Lung (tissue), 12 donors: ENCODE results near the gene BDKRB2. TPM values are rescaled to one million over a fixed set of nuclear protein-coding genes. Genes with fewer than 3 reads are reported as not detected.

Experiments
- ATAC-seq: fragments of 200-7000 bp; cut with Tn5 transposase; one replicate; pipeline ENCODE4 v1.9.1; 2020; ENCODE audit warnings: moderate number of reproducible peaks; ENCODE audit not compliant: insufficient read depth, low FRiP score
- DNase-seq, 3 donors: peaks; one replicate each; pipeline ENCODE4 v3.0.0-alpha.2; 2013 to 2017
- H3K27ac ChIP-seq, 2 donors: one replicate each; pipeline ENCODE4 v1.5.1; 2013; ENCODE audit warnings: mild to moderate bottlenecking in 2 of 2, moderate library complexity in 2 of 2, control low read depth in 1 of 2, inconsistent platforms in 1 of 2, low read depth in 1 of 2, low read length in 1 of 2
- H3K27me3 ChIP-seq, 3 donors: one replicate each; pipeline ENCODE4 v1.5.1; 2013; ENCODE audit warnings: low read length in 2 of 3; ENCODE audit not compliant: control insufficient read depth in 3 of 3, insufficient read depth in 3 of 3
- H3K36me3 ChIP-seq, 4 donors: one replicate each; pipeline ENCODE4 v1.5.1; 2013; ENCODE audit warnings: low read length in 4 of 4, mild to moderate bottlenecking in 1 of 4, moderate library complexity in 1 of 4; ENCODE audit not compliant: control insufficient read depth in 4 of 4, insufficient read depth in 4 of 4
- H3K4me1 ChIP-seq, 5 donors: one replicate each; pipeline ENCODE4 v1.5.1; 2013; ENCODE audit warnings: low read length in 5 of 5, mild to moderate bottlenecking in 2 of 5, moderate library complexity in 1 of 5; ENCODE audit not compliant: control insufficient read depth in 5 of 5, insufficient read depth in 5 of 5
- H3K4me3 ChIP-seq: one replicate; pipeline ENCODE4 v1.5.1; 2013; ENCODE audit warnings: mild to moderate bottlenecking, control low read depth, moderate library complexity
- H3K9ac ChIP-seq, 2 donors: one replicate each; pipeline ENCODE4 v1.5.1; 2013; ENCODE audit warnings: low read length in 2 of 2, control low read depth in 1 of 2; ENCODE audit not compliant: insufficient read depth in 1 of 2
- H3K9me3 ChIP-seq, 4 donors: one replicate each; pipeline ENCODE4 v1.5.1; 2013; ENCODE audit warnings: low read length in 3 of 4, mild to moderate bottlenecking in 1 of 4, moderate library complexity in 1 of 4; ENCODE audit not compliant: control insufficient read depth in 4 of 4, insufficient read depth in 3 of 4
- CTCF ChIP-seq: IDR thresholded peaks from 2 replicates; pipeline ENCODE4 v1.5.1; 2012; ENCODE audit warnings: mild to moderate bottlenecking; ENCODE audit errors: control extremely low read depth, extremely low read depth
- WGBS, 2 donors: extraction: QIAGEN DNeasy Blood & Tissue Kit; methylation state at CpG; one replicate each; pipeline ENCODE4 v1.1.7; 2013; 5-methylcytosine and 5-hydroxymethylcytosine counted together
- polyA plus RNA-seq, 2 donors: library from polyadenylated mRNA; stranded (reverse); fragments of 200-250 nt; gene quantifications; one replicate each; pipeline ENCODE4 v1.2.1, GENCODE V29; 2013
- total RNA-seq, 2 donors: library from RNA; depleted of rRNA in 1 of 2; stranded (reverse); fragments of >200 nt in 1 of 2; gene quantifications; one replicate each; pipeline ENCODE4 v1.2.1, GENCODE V29; 2014 to 2021
- donor health status: control.
- donor health status: control.
- donor health status: Bipolar disorder and iron deficiency.
- donor health status: healthy.
- donor health status: DM: yes; HTN: yes; CAD: no.

The BDKRB2 gene
- total and polyA plus RNA-seq, 4 donors, result 0.77 to 5.8 (median 2.4) TPM

DNA sequence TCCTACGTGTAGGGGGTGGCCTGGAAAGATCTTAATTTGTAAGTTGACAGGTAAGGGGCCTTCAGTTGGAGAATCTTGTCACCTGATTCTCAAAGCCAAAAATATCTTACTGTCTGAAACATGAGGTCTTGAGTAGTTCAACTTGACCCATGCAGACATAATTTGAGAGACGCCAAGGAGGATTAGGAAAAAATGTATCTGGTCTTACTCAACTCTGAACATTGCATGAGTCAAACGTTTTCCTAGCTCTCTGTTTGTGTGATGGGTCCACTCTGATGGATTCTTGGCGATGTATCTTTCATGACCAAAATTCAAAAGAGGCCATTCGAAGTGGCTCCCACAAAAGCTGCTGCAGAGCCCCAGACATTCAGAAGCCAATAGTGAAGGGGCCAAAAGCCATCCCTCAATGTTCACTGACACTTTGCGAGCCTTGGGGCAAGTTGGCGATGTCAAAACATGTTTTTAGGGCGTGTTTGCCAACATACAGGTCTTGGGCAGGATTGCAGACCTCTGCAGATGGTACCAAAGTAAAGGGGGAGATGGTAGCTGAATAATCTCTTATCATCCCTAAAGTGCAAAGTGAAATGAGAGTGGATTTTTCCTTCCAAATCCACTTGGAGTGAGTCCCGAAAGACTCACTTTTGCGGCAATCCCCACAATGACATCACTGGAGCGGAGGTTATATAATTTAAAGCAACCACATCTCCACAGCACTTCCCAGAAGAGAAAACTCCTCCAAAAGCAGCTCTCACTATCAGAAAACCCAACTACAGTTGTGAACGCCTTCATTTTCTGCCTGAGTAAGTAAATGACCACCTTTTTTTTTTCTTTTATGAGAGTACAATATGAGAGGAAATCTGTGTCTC is 51.1 kb downstream of the BDKRB2 start, which contains the start of gene BDKRB1:
BDKRB1 (plus strand) TSS at position 710 of the 866 bp plus-strand sequence. CDS start 7,473 bp downstream, outside the sequence.
- peak within 1 kb of the TSS in 1 of 2 donors; percentile 37 for H3K27ac ChIP-seq
- peak; percentile 50 for ATAC-seq
- DNase-seq, result peak in 1 of 3 donors; percentile 54

GRCh38 chr14:96256407-96256806 is 51.8 kb downstream of the BDKRB2 start:
- H3K9ac ChIP-seq, result no peak overlapping the region
- 84 to 87% methylated on average over 4 of the region's 4 CpGs for WGBS, 2 donors
- ATAC-seq (no peak), DNase-seq (no peak)
- H3K4me3 ChIP-seq, result no peak overlapping the region
- no peaks in the 10 kb centered on the region for H3K36me3 ChIP-seq
- H3K4me1 ChIP-seq, result peaks cover 0 to 33% (median 2%) of the 10 kb centered on the region in 5 donors
- peaks cover 0 to 6% (median under 1%) of the 10 kb centered on the region in 4 donors for H3K9me3 ChIP-seq
- H3K27me3 ChIP-seq, result no peaks in the 10 kb centered on the region
- no peak overlapping the region for H3K27ac ChIP-seq
- no peak for TF ChIP-seq CTCF

More for the DNA sequence above, 51.1 kb downstream of the BDKRB2 start, which contains the start of gene BDKRB1:
- Histone ChIP-seq H3K9me3 (peaks cover 0 to 6% (median under 1%) of the 10 kb centered on the region in 4 donors), H3K4me3 (no peak within 1 kb of the TSS), H3K27me3 (no peaks in the 10 kb centered on the region), H3K4me1 (peaks cover 0 to 26% (median 2%) of the 10 kb centered on the region in 5 donors), H3K9ac (no peak within 1 kb of the TSS), H3K36me3 (no peaks in the 10 kb centered on the region)
- no peak for TF ChIP-seq CTCF
- 74 to 83% methylated on average over 12 of the region's 12 CpGs for WGBS, 2 donors

- DNase-seq, result no peak
- H3K4me3 ChIP-seq, result no peak overlapping the region
Measured at GRCh38 chr14:96257056-96257455, 52.4 kb downstream of the BDKRB2 start.

More at GRCh38 chr14:96257056-96257455, 52.4 kb downstream of the BDKRB2 start:
- no peak for TF ChIP-seq CTCF
- Histone ChIP-seq H3K27ac (no peak overlapping the region), H3K9me3 (peaks cover 0 to 6% (median under 1%) of the 10 kb centered on the region in 4 donors), H3K4me1 (peaks cover 0 to 40% (median 3%) of the 10 kb centered on the region in 5 donors), H3K27me3 (no peaks in the 10 kb centered on the region), H3K36me3 (no peaks in the 10 kb centered on the region), H3K9ac (no peak overlapping the region)
- 75 to 80% methylated on average over 8 of the region's 8 CpGs for WGBS, 2 donors
- no peak for ATAC-seq
